ENCODE measurements around the gene ZBED3.

GRCh38 chr5:77117161-77117560 is 30.1 kb upstream of the ZBED3 start:
- TF ChIP-seq, protein P1, sequence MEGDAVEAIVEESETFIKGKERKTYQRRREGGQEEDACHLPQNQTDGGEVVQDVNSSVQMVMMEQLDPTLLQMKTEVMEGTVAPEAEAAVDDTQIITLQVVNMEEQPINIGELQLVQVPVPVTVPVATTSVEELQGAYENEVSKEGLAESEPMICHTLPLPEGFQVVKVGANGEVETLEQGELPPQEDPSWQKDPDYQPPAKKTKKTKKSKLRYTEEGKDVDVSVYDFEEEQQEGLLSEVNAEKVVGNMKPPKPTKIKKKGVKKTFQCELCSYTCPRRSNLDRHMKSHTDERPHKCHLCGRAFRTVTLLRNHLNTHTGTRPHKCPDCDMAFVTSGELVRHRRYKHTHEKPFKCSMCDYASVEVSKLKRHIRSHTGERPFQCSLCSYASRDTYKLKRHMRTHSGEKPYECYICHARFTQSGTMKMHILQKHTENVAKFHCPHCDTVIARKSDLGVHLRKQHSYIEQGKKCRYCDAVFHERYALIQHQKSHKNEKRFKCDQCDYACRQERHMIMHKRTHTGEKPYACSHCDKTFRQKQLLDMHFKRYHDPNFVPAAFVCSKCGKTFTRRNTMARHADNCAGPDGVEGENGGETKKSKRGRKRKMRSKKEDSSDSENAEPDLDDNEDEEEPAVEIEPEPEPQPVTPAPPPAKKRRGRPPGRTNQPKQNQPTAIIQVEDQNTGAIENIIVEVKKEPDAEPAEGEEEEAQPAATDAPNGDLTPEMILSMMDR (IDR thresholded peaks at IDR 0.05; ENCODE audit: low read depth, low read length): no peak
- no peak for TF ChIP-seq POLR2A (IDR thresholded peaks at IDR 0.05; ENCODE audit: extremely low read depth, insufficient read length)

All from NB4 (cell line).